ENCODE results near the gene PIGV. TPM values are rescaled to one million over a fixed set of nuclear protein-coding genes. Genes with fewer than 3 reads are reported as not detected.
"Not testable (repeated sequence)": the region's sequence is repeated elsewhere in the genome, so short reads cannot be mapped to it uniquely, and the experiment has no call there.

PIGV gene
- total RNA-seq, 1 donor from 2014 or later = 17.0 TPM

GRCh38 chr1:26831059-26831458, 43.3 kb downstream of the PIGV start:
- intact Hi-C loops (cut with micrococcal nuclease) = no loop called here

GRCh38 chr1:26831546-26832248, 43.9 kb downstream of the PIGV start:
- intact Hi-C loops (cut with micrococcal nuclease) = loop anchor here (2.0 kb wide), 1 partner anchor 21 kb away; no protein-coding TSS in a partner anchor

- intact Hi-C loops (cut with micrococcal nuclease) = loop anchor here (2.0 kb wide), 1 partner anchor 22 kb away; no protein-coding TSS in a partner anchor
These were observed 44.7 kb downstream of the PIGV start for GRCh38 chr1:26832249-26832960.

GRCh38 chr1:26833432-26834405, 46.0 kb downstream of the PIGV start:
- intact Hi-C loops (cut with micrococcal nuclease) = loop anchor here (1.0 to 2.0 kb wide), 3 partner anchors 23 to 43 kb away; no protein-coding TSS in a partner anchor

GRCh38 chr1:26837665-26838064, 49.9 kb downstream of the PIGV start:
- intact Hi-C loops (cut with micrococcal nuclease) = not testable (repeated sequence)

- intact Hi-C loops (cut with micrococcal nuclease) = no loop called here
These were observed 51.0 kb downstream of the PIGV start for GRCh38 chr1:26838474-26839338.

GRCh38 chr1:26839339-26839722, 51.6 kb downstream of the PIGV start:
- intact Hi-C loops (cut with micrococcal nuclease) = no loop called here

GRCh38 chr1:26839779-26840178, 52.0 kb downstream of the PIGV start:
- intact Hi-C loops (cut with micrococcal nuclease) = no loop called here

- intact Hi-C loops (cut with micrococcal nuclease) = no loop called here
These were observed 56.9 kb downstream of the PIGV start for GRCh38 chr1:26844424-26845196.

- intact Hi-C loops (cut with micrococcal nuclease) = not testable (repeated sequence)
These were observed 60.1 kb downstream of the PIGV start for GRCh38 chr1:26847826-26848225.

Other genes with a start within 250 kb of the PIGV start
- 135 and 138 TPM in 2 replicates for gene ARID1A, start 91.9 kb upstream of the PIGV start, total RNA-seq
- 47.1 and 52.5 TPM in 2 replicates for gene ZDHHC18, start 38.7 kb downstream of the PIGV start, total RNA-seq
- gene SFN, start 75.2 kb downstream of the PIGV start, total RNA-seq = 1.1 and 1.5 TPM in 2 replicates
- 33.1 and 36.4 TPM in 2 replicates for gene GPN2, start 102.3 kb downstream of the PIGV start, total RNA-seq
- 13.9 and 15.8 TPM in 2 replicates for gene GPATCH3, start 112.5 kb downstream of the PIGV start, total RNA-seq
- not detected in 2 replicates for gene NR0B2, start 126.0 kb downstream of the PIGV start, total RNA-seq
- gene NUDC, start 133.8 kb downstream of the PIGV start, total RNA-seq = 88.6 and 91.4 TPM in 2 replicates
- gene KDF1, start 172.5 kb downstream of the PIGV start, total RNA-seq = not detected in 2 replicates
- 0.07 and 0.11 TPM in 2 replicates for gene TRNP1, start 205.7 kb downstream of the PIGV start, total RNA-seq
- not detected in 2 replicates for gene TENT5B, start 224.9 kb downstream of the PIGV start, total RNA-seq

Data from T-helper 2 cell treated with Interferon-gamma antibody and Interleukin-4, amounts not matched to agents 100 ng/mL and 5 ng/mL, for 36 hours (primary cell).